Keratinocyte (primary cell): Measurements from ENCODE around the gene TFEC.

ENCODE experiments used
- CTCF ChIP-seq, 3 experiments: IDR thresholded peaks in 1 of 3; conservative IDR thresholded peaks in 1 of 3; optimal IDR thresholded peaks in 1 of 3; 2 replicates in 2 of 3; 3 replicates in 1 of 3; pipeline versions ENCODE3 to v1.5.1; 2011; ENCODE audit warnings: low read length in 3 of 3, mild to moderate bottlenecking in 3 of 3, moderate library complexity in 2 of 3, control low read depth in 1 of 3, inconsistent platforms in 1 of 3; ENCODE audit not compliant: insufficient read depth in 2 of 3; ENCODE audit errors: extremely low read depth in 1 of 3
- EZH2 ChIP-seq: IDR thresholded peaks from one replicate; pipeline ENCODE4 v1.6.1; 2012; ENCODE audit warnings: inconsistent platforms, mild to moderate bottlenecking, low read length, moderate library complexity

GRCh38 chr7:115976651-115977050, 53.9 kb downstream of the TFEC start:
- TF ChIP-seq CTCF (optimal IDR thresholded peaks at IDR 0.05 in 1 of 3, IDR thresholded peaks at IDR 0.05 in 1 of 3, conservative IDR thresholded peaks at IDR 0.05 in 1 of 3; ENCODE audit: extremely low read depth in 1 of 3, insufficient read depth in 2 of 3, low read length in 3 of 3) = no peak
- no peak for TF ChIP-seq EZH2
